NT2/D1 (cell line): Measurements from ENCODE around the gene NAA38.

Source experiments
- DNase-seq: peaks from one replicate; pipeline ENCODE4 v3.0.0-alpha.2; 2011; ENCODE audit warnings: low read depth, low spot score
- H3K27me3 ChIP-seq: 2 replicates; pipeline ENCODE4 v1.6.0; 2011; ENCODE audit warnings: mild to moderate bottlenecking; ENCODE audit not compliant: insufficient read length, insufficient read depth
- H3K36me3 ChIP-seq: 2 replicates; pipeline ENCODE4 v1.6.1; 2011; ENCODE audit warnings: mild to moderate bottlenecking, low read length, mixed read lengths; ENCODE audit not compliant: insufficient read depth, insufficient read length
- H3K4me1 ChIP-seq: 2 replicates; pipeline ENCODE4 v1.5.1; 2011; ENCODE audit not compliant: insufficient read depth, insufficient read length
- H3K4me3 ChIP-seq: 2 replicates; pipeline ENCODE4 v1.5.1; 2011; ENCODE audit warnings: low read depth; ENCODE audit not compliant: insufficient read length
- H3K9ac ChIP-seq: 2 replicates; pipeline ENCODE4 v1.6.0; 2011; ENCODE audit warnings: low read depth; ENCODE audit not compliant: insufficient read length
- H3K9me3 ChIP-seq: 2 replicates; pipeline ENCODE4 v1.5.1; 2011; ENCODE audit warnings: mild to moderate bottlenecking, low read length; ENCODE audit not compliant: insufficient read depth
- SUZ12 ChIP-seq: IDR thresholded peaks from 2 replicates; pipeline ENCODE4 v1.6.1; 2011; ENCODE audit not compliant: insufficient read length, insufficient read depth; ENCODE audit errors: extremely low read depth
- YY1 ChIP-seq: IDR thresholded peaks from 2 replicates; pipeline ENCODE4 v1.6.1; 2011; ENCODE audit not compliant: insufficient read length, insufficient read depth
- ZNF274 ChIP-seq: IDR thresholded peaks from 2 replicates; pipeline ENCODE4 v1.6.1; 2011; ENCODE audit warnings: mild to moderate bottlenecking, low read depth, low read length

Gene NAA38

GRCh38 chr17:7837408-7838088 is 19.8 kb downstream of the NAA38 start:
- no peak for DNase-seq
- TF ChIP-seq YY1 (no peak), SUZ12 (no peak), ZNF274 (no peak)
- Histone ChIP-seq H3K36me3 (no peaks in the 10 kb centered on the region), H3K9ac (peak overlapping the region; percentile 56), H3K9me3 (no peaks in the 10 kb centered on the region), H3K4me1 (peaks cover 22% of the 10 kb centered on the region), H3K4me3 (peak overlapping the region; percentile 37), H3K27me3 (peaks cover 10% of the 10 kb centered on the region)

- DNase-seq, result peak; percentile 94
- Histone ChIP-seq H3K36me3 (no peaks in the 10 kb centered on the region), H3K4me1 (peaks cover 22% of the 10 kb centered on the region), H3K9ac (peak overlapping the region; percentile 79), H3K9me3 (no peaks in the 10 kb centered on the region), H3K27me3 (peaks cover 12% of the 10 kb centered on the region), H3K4me3 (peak overlapping the region; percentile 75)
- no peak for TF ChIP-seq YY1
- no peak for TF ChIP-seq ZNF274
- TF ChIP-seq SUZ12, result no peak
These were observed 20.6 kb downstream of the NAA38 start for GRCh38 chr17:7836596-7837407.

GRCh38 chr17:7835814-7836595 is 21.4 kb downstream of the NAA38 start:
- Histone ChIP-seq H3K9me3 (no peaks in the 10 kb centered on the region), H3K27me3 (peaks cover 15% of the 10 kb centered on the region), H3K9ac (peak overlapping the region; percentile 79), H3K4me3 (peak overlapping the region; percentile 75), H3K36me3 (no peaks in the 10 kb centered on the region), H3K4me1 (peaks cover 19% of the 10 kb centered on the region)
- no peak for TF ChIP-seq ZNF274
- no peak for TF ChIP-seq SUZ12
- TF ChIP-seq YY1, result no peak
- no peak for DNase-seq

GRCh38 chr17:7834957-7835813 is 22.2 kb downstream of the NAA38 start:
- Histone ChIP-seq H3K4me1 (peaks cover 19% of the 10 kb centered on the region), H3K4me3 (peak overlapping the region; percentile 75), H3K27me3 (peaks cover 15% of the 10 kb centered on the region), H3K9me3 (no peaks in the 10 kb centered on the region), H3K9ac (peak overlapping the region; percentile 79), H3K36me3 (no peaks in the 10 kb centered on the region)
- peak; percentile 92 for DNase-seq
- no peak for TF ChIP-seq SUZ12

GRCh38 chr17:7834542-7834956 is 22.8 kb downstream of the NAA38 start:
- H3K9ac ChIP-seq, result peak overlapping the region; percentile 70
- H3K4me3 ChIP-seq, result peak overlapping the region; percentile 53
- no peak for TF ChIP-seq ZNF274
- no peak for TF ChIP-seq SUZ12
- no peak for TF ChIP-seq YY1
- H3K4me1 ChIP-seq, result peaks cover 19% of the 10 kb centered on the region
- H3K27me3 ChIP-seq, result peaks cover 15% of the 10 kb centered on the region
- H3K36me3 ChIP-seq, result no peaks in the 10 kb centered on the region
- H3K9me3 ChIP-seq, result no peaks in the 10 kb centered on the region
- no peak for DNase-seq

GRCh38 chr17:7833795-7834541 is 23.4 kb downstream of the NAA38 start, which contains the start of gene KDM6B:
Gene KDM6B, plus strand, starts transcription at chr17:7834217. Its CDS starts 11,338 bp downstream, at chr17:7845555.
- H3K4me3 ChIP-seq, result peak within 1 kb of the TSS; percentile 53
- H3K36me3 ChIP-seq, result no peaks in the 10 kb centered on the region
- peaks cover 14% of the 10 kb centered on the region for H3K4me1 ChIP-seq
- peak; percentile 72 for DNase-seq
- H3K9me3 ChIP-seq, result no peaks in the 10 kb centered on the region
- peaks cover 15% of the 10 kb centered on the region for H3K27me3 ChIP-seq
- no peak for TF ChIP-seq SUZ12
- TF ChIP-seq YY1, result no peak
- no peak for TF ChIP-seq ZNF274
- peak within 1 kb of the TSS; percentile 70 for H3K9ac ChIP-seq
